Measurements from ENCODE around the gene RAP1GAP.

Gene RAP1GAP

DNA sequence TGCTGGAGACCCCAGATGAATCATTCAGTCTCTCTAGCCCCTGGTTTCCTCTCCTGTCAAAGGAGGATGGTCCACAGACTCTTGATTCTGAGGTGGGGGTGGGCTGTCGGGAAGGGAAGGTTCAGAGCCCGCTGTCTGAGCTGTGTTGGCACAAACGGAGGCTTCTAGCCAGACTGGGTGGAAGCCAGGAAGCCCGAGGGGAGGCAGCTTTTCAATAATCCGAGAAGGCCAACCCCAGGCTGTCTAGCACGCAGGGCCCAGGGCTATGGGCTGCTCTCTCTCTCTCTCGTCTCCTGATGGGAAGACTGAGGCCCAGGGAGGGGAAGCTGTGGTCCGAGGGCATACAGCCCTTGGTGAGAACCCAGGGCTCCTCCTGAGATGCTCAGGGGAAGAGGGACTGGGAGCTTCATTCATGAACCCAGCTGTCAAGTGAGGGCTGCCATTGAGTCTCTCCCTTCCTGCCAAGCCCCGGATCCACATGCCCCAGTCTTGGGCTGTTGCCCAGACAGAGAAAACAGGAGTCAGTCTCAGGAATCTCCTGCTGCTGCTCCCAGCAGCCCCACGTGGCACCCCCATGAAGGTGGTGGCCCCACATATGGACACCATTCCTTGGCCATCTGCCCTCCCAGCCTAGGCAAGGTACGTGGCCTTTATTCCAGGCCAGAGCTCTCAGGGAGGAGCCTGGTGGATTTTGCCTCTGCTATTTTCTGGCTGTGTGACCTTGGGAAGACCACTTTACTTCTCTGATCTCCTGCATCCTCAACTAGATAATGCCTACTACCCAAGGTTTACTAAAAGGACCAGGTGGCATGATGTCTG is 44.4 kb downstream of the RAP1GAP start:
- no peak for DNase-seq

DNA sequence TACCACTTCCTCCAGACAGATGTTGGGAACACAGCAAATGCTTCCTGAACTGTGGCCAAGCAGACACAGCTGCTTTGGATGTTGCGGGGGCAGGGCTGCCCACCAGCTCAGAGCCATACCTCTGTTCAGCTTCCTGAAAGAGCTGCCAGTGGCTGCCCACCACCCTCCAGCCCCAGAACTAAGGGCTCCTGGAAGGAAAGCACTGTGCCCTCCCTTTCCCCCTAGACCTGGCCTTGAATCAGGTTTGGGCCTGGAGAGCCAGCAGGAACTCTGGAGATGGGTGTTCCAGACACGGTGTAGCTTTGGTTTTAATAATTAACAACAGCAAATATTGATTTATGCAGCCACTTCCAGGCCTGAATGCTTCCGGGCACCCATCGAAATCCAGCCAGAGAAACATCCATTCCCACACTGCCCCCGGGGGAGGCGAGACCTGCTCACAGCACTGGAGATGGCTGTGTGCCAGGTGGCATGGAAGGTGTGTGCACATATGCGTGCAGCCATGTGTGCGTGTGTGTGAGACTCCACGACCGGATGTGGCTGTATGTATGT is 45.7 kb downstream of the RAP1GAP start:
- no peak for DNase-seq

GRCh38 chr1:21622466-21623315 is 46.5 kb downstream of the RAP1GAP start:
- DNase-seq = peak; percentile 61

DNA sequence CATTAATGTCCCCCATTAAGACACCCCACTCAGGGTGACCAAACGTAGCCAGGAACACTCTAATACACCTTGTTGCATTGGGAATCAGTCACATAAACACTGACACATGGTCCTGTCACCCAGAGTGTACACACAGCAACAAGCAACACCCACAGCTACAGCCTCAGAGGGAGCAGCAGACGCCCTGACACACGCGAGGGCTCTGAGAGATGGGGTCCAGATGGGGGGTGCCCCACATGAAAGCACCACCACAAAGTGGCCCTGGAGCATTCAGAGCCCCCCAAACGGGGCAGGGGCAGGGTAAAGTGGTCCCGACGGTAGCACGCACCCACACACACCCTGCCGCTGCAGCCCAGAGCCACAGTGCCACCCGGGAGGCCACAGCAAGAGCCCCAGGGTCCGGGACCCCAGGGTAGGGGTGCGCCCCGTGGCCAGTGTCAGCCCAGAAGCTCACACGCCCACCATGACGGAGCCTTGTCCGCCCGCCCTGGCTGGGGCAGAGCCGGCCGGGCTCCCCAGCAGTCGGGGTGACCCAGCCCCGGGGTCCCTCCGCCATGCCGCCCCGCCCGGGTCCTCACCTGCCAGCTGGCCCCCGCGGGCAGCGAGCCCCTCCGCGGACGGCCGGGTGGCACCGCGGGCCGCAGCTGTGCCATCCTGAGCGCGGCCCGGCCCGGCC is 47.3 kb downstream of the RAP1GAP start:
- DNase-seq = no peak

- DNase-seq = no peak
Observed at GRCh38 chr1:21621051-21621450, 48.1 kb downstream of the RAP1GAP start.

- DNase-seq = no peak
Observed at GRCh38 chr1:21620496-21620895, 48.7 kb downstream of the RAP1GAP start.

DNA sequence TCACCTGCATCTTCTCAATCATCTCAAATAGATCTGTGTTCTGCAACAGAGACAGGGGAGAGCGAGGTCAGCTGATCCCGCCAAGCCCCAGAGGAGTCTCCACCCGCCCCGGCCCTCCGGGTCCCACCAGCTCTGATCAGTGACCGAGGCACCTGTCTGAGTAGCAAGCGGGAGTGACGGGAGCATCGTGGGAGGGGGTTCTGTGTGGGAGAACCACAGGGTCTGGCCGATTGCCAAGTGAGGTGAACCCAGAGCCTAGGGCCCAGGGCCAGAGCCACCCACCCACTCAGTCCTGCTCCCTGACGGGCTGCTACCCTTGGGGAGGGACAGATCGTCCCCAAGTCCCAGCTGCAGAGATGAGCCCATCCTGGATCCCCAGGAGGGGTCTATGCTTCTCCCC is 49.1 kb downstream of the RAP1GAP start:
- DNase-seq = no peak

- no peak for DNase-seq
Observed at GRCh38 chr1:21619375-21619947, 49.7 kb downstream of the RAP1GAP start.

DNA sequence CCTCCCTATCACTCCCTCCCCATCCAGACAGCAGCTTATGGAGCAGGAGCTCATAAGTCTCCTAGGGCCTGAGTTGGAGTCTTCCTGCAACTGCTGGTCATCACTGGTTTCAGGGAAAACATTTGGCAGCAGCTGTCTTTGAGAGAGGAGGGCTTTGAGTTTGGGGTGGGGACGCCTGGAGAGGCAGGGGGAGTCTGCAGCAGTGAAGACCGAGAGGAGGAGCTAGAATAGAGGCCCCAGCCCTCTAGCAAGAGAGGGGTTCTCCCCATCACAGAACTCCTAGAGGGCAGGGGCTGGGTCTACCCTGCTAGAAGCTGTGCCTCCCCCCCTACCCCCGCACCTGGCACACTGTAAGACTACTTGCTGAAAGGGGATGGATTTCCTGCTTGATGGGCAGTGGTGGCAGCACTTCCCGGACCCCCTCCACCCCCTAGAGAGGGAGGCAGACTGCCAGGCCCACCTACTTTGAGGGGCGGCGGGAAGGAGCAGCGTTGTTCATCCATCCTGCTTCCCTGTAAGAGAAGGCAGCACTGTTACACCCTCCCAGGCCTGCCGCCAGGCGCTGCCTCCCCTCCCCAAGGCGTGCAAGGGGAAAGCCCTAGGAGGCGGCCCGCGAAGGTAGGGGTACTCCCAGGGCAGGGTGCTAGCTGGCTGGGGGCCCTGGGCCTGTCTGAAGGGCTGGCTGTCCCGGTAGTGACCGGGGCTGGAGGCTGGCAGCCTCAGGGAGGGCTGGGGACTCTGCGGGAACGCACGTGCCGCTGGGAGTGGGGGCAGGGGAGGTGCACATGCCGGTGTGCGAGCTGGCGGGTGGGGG is 50.4 kb downstream of the RAP1GAP start:
- DNase-seq = no peak

GRCh38 chr1:21618059-21618458 is 51.1 kb downstream of the RAP1GAP start:
- no peak for DNase-seq

- DNase-seq = no peak
Observed at GRCh38 chr1:21617126-21617738, 51.9 kb downstream of the RAP1GAP start.

DNA sequence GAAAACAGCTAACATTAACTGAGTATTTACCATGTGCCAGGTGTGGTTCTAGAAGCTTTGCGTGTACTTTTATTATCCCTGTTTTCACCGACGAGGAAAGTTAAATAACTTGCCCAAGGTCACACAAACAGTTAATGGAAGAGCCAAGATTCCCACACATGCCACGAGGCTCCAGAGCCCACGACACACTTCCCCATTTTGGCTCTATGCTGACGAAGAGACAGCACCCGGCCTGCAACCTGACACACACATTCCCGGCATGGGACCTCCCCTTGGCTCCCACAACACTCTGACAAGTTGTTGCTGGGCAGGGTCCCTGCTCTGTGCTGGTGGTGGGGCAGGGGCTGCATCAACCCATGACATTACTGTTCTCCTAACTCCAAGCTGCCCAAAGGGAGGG is 52.8 kb downstream of the RAP1GAP start:
- DNase-seq = no peak

DNA sequence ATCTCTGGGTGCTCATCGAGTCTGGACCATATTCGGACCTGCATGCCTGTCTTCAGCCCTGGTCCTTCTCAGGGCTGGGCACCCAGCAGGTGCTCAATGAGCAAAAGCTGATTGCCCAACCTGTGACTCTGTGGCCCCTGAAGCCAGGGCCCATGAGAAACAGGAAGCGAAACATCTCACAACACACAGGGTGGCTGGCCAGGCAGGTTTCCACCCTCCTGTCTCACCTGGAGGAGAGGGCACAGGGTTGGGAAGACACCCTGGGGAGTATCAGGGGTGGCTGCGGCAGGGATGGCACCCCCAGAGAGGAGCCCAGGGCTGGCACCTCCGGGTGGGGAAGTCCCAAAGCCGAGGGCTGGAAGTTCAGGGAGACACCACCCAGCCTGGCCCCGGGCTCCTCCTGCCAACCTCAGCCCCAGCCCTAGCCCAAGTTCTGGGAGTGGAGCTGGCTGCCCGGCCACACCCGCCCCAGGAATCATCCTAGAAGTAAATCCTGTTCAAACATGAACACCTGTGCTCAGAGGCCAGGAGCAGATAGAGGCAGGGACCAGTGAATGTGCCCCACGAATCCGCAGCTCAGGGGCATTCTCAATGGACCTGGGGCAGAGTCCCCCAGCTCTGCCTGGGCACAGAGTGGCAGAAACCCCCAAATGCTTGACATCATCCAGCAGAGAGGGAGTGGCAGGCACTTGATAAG is 54.6 kb downstream of the RAP1GAP start:
- DNase-seq = no peak

DNA sequence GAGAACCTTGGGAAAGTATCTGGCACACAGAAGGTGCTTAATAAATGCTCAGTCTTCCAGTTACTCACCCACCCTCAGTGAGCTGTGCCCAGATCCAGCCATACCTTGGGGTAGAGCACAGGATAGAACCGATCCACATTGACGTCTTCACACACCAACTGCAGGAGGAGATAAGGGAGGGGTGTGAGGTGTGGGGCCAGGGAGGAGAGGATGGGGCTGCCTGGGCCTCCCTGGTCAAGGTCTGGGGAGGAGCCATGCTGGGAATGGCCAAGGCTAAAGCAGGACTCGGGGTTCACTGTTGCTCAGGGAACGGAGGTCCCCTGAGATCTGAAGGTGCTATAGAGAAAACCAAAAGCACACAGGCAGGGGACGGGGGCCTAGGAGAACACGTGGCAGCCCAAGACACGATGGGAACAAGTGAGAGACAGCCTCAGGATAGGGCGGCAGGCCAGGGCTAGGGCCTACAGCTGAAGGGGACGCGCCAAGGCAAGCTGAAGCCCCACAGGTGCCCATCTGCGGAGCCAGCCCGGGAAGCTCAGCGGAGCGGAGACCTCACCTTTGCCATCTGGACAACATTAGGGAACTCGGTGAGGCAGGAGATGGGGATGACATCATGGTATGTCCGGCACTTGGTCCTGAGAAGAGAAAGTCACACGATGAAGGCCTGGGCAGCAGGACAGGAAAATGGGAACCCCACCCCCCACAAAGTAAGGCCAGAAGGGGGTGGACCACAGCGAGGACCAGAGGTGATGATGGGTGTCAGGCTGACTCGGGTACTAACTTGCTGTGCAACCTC is 55.9 kb downstream of the RAP1GAP start:
- DNase-seq = no peak

DNA sequence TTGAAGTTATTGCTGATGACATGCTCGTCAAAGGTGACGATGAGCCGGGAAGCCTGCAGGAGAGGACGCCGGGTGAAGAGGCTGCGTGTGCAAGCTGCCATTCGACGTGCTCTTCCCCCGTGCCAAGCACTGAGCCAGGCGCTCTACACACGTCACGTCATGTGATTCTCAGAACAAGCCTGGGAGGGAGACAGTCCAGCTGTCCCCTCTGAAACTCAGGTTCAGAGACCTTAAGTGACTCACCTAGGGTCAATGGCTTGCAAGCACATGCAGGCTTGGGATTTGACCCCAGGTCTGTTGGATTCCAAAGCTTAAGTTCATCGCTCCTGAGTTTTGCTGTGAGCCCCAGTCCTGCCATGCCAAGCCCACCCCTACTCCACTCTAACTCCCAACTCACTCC is 57.1 kb downstream of the RAP1GAP start:
- DNase-seq = no peak

DNA sequence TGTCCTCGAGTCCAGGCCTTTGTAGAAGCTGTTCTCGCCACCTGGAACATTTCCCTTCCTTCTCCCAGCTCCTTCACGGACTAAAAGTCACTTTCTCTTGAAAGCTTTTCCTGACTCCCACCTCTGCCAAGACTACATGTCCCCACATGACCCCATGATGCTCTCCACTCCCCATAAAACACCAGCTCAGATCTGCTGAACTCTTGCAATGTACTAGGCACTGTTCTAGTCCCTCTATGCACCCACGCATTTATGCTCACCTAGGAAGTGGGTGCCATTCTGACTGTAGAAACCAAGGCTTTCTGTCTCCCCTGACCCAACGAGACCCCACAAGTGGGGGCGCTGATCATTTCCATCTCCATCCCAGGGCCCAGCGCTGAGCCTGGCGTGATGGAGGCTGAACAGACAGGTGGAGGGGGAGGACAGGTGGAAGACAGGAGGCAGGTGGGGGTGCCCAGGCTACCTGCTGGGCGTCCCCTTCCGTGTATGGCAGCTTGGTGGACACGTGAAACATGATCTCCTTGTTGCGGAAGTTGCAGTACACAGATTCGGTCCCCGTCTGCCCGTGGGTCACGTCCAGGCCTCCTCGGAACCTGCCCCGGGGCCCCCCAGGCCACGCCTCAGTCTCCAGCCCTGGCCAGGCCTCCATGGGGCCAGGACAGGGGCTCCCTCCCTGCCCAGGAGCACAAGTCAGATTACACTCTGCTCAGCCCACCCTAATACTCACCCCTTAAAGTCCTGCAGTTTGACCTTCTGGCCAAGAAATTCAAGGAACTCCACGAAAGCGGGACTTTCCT is 58.0 kb downstream of the RAP1GAP start:
- DNase-seq = no peak

- DNase-seq = no peak
Observed at GRCh38 chr1:21610027-21610426, 59.1 kb downstream of the RAP1GAP start.

DNA sequence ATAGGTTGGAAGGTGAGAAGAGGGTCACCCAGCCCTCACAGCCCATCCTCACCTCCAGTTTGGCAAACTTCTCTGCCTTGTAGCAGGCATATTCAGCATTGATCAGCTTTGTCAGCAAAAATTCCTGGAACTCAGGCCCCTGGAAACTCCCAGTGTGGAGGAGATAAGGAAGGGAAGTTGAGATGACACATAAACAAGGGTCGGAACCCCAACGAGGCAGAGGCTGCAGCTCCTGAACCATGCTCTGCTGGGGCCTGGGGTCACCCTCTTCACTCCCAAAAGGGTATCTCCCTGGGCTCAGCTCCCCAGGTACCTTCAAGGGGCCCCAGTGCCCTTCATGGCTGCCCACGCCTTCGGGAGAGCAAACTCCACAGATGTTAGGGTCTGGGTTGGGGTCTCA is 60.4 kb downstream of the RAP1GAP start:
- DNase-seq = no peak

Measured in activated T-cell treated with anti-CD3 and anti-CD28 coated beads, Interleukin-2, amount 50 U/mL, for 1 hour (primary cell).